ENCODE measurements around the gene MED15.

GRCh38 chr22:20630873-20631617, 123.6 kb downstream of the MED15 start:
- TF ChIP-seq CTCF (conservative IDR thresholded peaks at IDR 0.05; ENCODE audit: low read depth, low read length): no peak
- TF ChIP-seq POLR2A (IDR thresholded peaks at IDR 0.05; ENCODE audit: low read depth, low read length): no peak
- no peak for TF ChIP-seq NFE2L2 (IDR thresholded peaks at IDR 0.05; ENCODE audit: low read depth, low read length)
- no peak for TF ChIP-seq RFX5 (IDR thresholded peaks at IDR 0.05; ENCODE audit: low read depth, low read length)
- TF ChIP-seq RCOR1 (IDR thresholded peaks at IDR 0.05; ENCODE audit: insufficient replicate concordance, low read length): no peak
- no peak for TF ChIP-seq MXI1 (IDR thresholded peaks at IDR 0.05; ENCODE audit: borderline replicate concordance, low read depth, low read length)
- TF ChIP-seq SMC3 (IDR thresholded peaks at IDR 0.05; ENCODE audit: low read depth, low read length): no peak
- TF ChIP-seq CEBPB (IDR thresholded peaks at IDR 0.05; ENCODE audit: low read depth, low read length): no peak
- TF ChIP-seq CHD1 (IDR thresholded peaks at IDR 0.05; ENCODE audit: low read depth, low read length): no peak
- no peak for TF ChIP-seq RAD21 (IDR thresholded peaks at IDR 0.05; ENCODE audit: low read length)

All from IMR-90 (cell line).